Activated CD8-positive, alpha-beta memory T cell treated with anti-CD3 and anti-CD28 coated beads for 4 hours (primary cell): ENCODE results near the gene WHAMM.
"Not testable (repeated sequence)": the region's sequence is repeated elsewhere in the genome, so short reads cannot be mapped to it uniquely, and the experiment has no call there.

ENCODE experiments used
- DNase-seq, 2 donors: peaks; one replicate each; pipeline ENCODE4 v3.0.0-alpha.2; 2020; ENCODE audit warnings: low read depth in 2 of 2

Gene WHAMM, protein sequence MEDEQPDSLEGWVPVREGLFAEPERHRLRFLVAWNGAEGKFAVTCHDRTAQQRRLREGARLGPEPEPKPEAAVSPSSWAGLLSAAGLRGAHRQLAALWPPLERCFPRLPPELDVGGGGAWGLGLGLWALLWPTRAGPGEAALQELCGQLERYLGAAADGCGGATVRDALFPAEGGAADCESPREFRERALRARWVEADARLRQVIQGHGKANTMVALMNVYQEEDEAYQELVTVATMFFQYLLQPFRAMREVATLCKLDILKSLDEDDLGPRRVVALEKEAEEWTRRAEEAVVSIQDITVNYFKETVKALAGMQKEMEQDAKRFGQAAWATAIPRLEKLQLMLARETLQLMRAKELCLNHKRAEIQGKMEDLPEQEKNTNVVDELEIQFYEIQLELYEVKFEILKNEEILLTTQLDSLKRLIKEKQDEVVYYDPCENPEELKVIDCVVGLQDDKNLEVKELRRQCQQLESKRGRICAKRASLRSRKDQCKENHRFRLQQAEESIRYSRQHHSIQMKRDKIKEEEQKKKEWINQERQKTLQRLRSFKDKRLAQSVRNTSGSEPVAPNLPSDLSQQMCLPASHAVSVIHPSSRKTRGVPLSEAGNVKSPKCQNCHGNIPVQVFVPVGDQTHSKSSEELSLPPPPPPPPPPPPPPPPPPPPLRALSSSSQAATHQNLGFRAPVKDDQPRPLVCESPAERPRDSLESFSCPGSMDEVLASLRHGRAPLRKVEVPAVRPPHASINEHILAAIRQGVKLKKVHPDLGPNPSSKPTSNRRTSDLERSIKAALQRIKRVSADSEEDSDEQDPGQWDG

DNA sequence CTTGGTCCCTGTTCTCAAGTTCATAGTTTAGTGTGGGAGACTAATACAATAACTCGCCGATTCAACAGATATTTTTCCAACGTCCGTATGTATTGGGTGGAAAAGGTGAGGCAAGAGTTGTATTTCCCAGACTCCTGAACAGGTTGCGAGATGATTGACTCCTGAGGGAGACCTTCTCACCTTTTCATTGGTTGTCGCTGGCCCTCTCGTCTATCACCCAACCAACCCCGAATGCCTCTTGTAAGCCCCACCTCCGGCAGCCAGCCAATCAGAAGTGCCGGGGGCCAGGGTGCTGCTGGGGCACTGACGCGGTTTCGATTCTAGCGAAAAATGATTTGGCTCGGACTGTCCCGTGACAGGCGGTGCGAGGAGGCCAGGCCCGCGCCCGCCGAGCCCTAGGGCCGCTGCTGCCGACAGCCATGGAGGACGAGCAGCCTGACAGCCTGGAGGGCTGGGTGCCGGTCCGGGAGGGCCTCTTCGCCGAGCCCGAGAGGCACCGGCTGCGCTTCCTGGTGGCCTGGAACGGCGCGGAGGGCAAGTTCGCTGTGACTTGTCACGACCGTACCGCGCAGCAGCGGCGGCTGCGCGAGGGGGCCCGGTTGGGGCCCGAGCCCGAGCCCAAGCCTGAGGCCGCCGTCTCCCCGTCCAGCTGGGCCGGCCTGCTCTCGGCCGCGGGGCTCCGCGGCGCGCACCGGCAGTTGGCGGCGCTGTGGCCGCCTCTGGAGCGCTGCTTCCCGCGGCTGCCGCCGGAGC is at the start of gene WHAMM:
Gene WHAMM, plus strand, starts transcription at position 321 of the 753 bp plus-strand sequence. Its CDS starts 99 bp downstream, at position 420.
- peak; percentile 87 to 92 for DNase-seq

DNA sequence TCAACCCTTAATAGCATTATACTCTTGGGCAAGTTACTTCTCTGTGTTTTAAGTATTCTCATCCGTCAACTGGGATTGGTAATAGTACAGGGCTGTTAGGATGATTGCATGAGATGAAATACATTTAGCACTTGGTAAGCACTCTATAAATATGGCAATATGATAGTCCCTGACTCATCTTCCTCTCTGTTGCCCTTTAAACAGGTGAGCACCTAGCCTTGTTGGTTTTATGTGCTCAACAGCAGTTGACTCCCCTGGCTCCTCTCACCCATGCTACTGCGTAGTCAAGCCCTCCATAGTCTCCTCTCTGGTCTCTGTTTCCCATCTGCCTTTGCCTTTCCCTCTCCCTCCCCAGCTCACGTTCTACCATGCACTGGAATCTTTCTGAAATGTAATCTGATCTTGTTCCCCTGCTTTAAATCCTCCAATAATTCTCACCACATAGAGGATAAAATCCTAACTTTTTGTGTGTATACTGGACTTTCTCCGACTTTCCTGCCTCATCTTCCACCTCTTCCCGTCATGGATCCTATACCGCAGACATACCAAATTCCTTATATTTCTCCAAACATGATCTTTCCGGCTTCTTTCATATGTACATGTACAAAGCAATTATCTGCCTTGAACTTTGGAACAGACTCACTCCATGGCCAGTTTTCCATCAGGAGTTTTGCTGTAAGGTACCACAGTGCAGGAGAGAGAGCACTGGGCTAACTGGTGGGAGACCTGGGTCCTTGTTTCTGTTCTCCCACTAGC is 45.9 kb upstream of the WHAMM start:
- no peak for DNase-seq

DNA sequence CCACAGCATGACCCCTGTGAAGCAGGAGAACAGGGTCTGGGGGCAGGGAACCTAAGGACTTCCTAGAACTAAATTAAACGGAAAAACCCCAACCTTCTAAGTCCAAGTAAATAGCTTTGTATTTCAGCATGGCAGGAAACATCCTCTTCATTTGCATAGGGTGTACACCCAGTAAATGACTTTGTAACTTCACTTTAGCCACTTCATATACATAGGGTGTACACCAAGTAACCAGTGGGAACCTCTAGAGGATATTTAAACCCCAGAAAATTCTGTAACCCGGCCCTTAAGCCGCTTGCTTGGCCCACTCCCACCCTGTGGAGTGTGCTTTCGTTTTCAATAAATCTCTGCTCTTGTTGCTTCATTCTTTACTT is 45.3 kb upstream of the WHAMM start:
- DNase-seq: no peak

DNA sequence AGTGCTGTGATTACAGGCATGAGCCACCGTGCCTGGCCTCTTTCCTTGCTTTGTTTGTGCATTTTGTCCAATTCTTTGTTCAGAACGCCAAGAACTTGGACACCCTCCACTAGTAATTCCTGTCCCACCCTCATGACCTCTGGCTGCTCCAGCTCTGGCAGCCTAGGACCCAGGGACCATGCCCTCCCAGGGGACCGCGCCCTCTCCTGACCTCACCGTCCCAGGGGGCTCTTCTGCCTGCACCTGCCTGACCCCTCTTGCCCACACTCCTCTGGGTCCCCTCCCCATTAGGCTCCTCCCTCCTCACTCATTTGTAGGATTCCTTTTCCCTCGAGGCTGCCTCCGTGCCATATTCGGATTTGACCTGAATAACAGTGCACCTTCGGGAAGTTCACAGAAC is 44.7 kb upstream of the WHAMM start:
- DNase-seq: no peak

DNA sequence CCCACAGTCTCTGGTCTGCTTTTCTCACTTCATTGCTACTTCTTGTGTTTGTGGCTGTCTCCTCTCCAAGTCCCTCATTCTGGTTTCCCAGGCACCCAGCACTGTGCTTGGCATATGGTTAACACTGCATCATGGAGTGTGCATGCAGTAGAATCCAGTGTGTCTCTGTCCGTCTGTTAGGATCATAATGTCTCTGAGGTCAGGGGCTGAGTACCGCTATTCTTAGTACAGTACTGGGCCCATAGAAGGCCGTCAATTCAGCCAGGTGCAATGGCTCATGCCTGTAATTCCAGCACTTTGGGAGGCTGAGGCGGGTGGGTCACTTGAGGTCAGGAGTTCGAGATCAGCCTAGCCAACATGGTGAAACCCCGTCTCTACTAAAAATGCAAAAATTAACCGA is 43.2 kb upstream of the WHAMM start:
- not testable (repeated sequence) for DNase-seq

DNA sequence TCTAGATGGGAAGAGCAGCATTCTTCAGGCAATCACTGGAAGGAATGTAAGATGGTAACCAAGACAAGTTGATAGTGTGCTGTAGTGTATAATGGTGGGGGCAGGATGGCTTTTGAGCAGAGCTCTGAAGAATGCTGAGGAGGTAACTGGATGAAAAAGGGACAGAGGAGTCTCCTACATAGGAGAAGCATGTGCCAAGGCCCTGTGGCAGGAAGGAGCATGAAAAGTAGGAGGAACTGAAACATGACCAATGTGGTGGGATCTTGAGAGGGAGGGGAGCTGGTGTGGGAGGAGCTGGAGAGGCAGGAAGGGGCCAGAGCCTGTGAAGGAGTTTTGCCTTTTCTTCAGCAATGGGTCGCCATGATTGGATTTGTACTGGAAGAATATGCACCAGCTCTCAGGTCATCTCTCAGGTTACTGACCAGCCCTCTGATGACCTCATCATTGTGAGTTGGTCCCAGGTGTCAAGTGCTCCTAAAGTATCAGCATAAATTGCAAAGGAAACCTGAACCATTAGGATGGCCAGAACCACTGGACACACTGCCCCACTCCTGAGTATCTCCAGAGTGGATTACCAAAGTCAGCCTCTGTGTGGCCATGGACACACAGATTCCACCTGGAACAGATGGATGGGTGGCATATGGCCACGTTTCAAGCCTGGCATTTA is 42.1 kb upstream of the WHAMM start:
- DNase-seq: no peak

DNA sequence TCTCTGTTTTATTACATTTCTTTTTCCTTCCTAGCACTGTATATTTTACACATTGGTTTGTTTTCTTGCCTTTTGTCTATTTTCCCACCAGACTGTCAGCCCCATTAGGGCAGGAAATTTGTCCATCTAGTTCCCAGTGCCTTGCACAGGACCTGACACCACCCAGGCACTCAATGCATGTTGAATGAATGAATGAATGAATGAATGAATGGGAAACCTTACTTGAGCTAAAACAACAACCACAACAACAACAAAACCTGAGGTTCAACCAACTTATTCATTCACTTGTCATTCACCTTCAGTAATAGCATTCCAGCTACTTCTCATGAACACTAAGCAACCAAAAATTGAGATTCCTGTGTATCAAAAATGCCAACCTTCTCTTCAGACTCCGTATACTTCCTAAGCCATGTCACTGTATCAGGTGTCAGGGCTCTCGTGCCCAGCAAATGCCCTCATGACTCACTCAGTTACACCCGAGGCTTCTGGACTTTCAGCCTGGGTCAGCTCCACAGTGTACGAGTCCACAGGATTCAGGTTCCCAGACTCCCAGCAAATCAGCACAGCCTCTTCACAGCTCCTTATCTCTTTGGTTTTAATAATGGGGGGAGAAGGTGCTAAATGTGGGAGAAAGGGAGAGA is 40.9 kb upstream of the WHAMM start:
- DNase-seq: no peak

DNA sequence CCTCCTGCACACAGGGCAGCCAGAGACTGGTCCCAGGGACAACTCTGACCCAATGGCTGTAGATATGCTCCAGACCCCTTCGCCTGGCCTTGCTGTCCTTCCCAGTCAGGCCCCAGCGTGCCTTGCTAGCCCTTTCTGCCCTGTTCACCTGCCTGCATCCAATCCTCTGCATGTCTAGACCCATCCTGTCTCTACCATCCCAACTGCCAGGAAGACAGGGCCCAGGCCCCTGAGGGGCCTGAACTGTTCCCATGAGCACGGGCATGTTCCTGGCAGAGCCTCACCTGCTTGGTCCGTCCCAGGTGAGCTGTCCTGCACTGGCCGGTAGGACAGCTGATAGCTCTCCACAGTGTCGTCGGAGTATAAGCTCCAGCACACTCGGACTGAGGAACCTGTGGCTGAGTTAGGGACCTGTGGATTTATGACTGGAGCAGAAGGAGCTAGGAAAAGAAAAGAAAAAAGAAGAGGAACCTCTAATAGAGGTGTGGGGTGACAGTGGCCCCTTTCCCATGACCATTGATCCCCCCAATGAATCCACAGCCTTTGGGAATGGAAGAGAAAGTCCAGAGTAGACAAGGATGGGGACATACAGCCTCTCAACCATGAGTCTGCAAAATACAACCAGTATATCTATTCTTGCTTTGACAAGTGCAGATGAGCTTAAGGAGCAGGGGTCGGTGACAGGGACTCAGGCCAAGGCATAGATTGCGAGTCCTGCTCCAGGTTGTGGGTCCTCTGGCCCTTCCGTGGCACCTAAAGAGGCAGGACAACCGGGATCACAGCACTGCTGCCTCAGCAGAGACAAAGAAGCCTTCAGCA is 37.4 kb upstream of the WHAMM start:
- no peak for DNase-seq

DNA sequence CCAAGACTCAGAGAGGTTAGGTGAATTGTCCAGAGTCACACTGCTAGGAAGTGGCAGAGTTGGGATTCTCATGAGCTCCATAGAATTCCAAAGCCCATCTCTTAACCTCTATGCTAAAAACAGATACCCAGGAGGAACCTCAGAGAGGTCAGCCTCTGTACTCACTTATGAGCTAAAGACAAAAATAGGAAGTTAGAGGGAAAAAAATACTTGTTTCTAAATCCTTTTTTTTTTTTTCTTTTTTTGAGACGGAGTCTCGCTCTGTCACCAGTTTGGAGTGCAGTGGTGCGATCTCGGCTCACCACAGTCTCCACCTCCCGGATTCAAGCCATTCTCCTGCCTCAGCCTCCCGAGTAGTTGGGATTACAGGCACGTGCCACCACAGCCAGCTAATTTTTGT is 34.9 kb upstream of the WHAMM start:
- no peak for DNase-seq

DNA sequence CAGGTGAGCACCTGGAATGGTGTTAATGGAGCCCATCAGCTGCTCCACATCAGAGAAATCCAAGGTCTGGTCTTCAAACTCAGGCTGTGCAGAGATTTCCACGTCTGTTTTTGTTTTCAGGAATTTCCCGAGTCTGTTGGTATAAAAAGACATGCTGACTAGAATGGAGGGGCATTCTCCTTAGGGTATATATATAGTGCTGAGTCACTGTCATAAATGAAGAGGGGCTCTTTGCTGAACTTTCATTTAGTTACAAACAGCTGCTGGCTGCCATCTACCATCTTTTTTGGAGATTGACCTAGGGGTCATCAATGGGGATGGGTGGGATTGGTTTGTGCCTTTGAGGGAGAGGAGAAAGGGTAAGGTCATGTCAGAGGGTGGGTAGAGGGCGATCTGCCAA is 30.7 kb upstream of the WHAMM start:
- no peak for DNase-seq

DNA sequence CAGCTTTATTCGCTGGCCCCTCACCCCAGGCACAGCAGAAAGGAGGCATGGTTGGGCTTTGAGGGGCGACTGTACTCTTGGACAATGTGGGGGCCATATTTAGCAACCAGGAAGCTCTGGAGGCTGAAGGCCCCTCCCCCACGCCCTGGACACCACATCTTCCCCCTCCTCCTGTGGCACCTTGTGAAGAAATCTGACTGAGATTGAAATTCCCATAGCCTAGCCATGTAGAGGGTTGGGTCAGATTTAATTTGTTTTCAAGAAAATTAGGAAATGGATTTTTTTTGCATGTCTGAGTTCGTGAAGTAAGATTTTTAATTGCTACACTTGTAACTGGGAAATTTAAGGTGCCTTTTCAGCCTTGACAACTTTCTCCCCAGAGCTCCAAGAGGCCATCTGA is 28.1 kb upstream of the WHAMM start:
- DNase-seq: no peak

DNA sequence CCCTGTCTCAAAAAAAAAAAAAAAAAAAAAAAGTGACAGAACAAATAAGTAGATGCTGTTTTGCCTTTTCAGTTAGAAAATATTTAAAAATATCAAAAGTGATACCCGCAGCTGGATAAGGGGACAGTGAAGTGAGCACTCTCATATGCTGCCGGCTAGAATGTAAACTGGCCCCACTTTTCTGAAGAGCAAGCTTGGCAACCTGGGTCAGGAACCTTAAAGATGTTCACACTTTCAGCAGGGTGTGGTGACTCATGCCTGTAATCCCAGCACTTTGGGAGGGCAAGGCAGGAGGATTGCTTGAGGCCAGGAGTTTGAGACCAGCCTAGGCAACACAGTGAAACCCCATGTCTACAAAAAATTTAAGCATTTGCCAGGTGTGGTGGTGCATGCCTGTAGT is 20.9 kb upstream of the WHAMM start:
- DNase-seq: no peak

DNA sequence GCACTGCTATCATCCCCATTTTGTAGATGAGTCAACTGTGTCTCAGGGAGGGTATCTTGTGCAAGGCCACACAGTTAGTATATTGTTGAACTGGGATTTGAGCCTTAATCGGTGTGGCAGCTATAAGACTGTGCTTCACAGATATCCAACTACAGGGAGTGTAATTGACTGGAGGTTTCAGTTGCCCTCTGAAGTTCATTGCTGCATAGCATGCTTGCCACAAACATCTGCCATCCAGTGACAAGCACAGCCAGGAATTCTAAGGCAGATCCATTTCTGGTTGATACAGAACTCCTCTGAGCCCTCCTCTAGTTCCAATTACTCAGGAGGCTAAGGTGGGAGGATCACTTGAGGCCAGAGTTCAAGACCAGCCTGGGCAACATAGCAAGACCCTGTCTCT is 19.9 kb upstream of the WHAMM start:
- no peak for DNase-seq

DNA sequence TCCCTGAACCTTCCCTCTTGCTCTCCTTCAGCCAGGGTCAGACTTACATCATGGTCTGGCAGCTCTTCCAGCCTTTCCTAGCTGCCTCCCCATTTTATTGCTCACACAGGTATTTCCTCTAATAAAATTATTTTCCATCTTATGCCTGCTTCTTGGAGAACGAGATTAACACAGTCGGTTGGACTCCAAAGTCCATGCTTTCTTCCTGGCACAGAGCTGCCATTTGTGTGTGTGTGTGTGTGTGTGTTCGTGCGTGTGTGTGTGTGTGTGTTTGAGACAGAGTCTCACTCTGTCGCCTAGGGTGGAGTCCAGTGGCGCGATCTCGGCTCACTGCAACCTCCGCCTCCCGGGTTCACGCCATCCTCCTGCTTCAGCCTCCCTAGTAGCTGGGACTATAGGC is 19.1 kb upstream of the WHAMM start:
- no peak for DNase-seq

DNA sequence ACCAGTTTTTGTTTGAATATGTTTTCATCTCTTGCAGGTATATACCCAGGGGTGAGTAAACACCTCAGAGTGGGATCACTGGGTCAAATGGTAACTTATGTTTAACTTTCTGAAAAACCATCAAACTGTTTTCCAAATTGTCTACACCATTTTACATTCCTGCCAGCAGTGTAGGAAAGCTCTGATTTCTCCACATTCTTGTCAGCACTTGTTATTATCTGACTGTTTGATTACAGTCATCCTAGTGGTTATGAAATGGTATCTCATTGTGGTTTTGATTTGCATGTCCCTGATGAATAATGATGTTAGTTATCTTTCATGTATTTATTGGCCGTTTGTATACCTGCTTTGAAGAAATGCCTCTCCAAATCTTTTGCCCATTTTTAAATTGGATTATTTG is 17.4 kb upstream of the WHAMM start:
- DNase-seq: no peak

DNA sequence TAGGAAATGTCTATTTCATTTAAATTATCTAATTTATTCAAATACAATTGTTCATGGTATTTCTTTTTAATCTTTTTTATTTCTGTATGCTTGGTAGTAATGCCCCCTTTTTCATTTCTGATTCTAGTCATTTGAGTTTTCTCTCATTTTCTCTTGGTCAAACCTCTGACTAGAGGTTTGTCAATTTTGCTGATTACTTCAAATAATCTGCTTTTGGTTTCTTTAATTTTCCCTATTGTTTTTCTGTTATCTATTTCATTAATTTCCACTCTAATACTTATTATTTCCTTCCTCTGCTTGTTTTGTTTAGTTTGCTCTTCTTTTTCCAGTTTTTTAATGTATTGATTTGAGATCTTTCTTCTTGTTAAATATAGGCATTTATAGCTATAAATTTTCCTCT is 15.7 kb upstream of the WHAMM start:
- DNase-seq: no peak

DNA sequence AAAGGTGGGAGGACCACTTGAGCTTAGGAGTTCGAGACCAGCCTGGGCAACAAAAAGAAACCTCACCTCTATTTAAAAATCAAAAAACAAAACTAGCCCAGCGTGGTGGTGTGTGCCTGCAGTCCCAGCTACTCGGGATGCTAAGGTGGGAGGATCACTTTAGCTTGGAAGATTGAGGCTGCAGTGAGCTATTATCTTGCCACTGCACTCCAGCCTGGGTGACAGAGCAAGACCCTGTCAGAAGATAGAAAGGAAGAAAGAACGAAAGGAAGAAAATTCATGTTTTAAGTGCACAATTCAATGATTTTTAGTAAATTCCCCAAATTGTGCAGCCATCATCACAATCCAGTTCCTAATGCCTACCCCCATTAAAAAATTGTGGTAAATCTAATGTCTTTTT is 11.3 kb upstream of the WHAMM start:
- DNase-seq: no peak

DNA sequence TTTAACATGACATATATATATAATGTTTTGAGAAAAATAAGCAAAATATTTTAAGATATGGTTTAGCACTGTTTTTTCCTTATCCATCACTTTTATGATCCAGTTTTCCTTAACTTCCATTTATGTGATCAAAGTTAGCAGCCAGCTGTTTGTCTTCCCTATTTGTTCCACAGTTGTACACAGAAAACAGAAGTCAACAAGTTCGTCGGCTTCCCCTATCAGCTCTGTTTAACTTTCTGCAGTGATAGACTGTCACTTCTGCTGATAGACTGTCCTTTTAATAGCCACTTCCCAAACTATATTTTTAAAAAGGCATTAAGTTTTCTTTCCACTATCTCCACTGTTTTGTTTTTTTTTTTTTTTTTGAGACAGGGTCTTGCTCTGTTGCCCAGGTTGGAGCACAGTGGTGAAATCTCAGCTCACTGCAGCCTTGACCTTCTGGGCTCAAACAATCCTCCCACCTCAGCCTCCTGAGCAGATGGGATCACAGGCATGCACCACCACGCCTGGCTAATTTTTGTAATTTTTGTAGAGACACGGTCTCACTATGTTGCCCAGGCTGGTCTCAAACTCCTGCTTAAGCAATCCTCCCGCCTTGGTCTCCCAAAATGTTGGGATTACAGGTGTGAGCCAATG is 10.8 kb upstream of the WHAMM start:
- DNase-seq: no peak

DNA sequence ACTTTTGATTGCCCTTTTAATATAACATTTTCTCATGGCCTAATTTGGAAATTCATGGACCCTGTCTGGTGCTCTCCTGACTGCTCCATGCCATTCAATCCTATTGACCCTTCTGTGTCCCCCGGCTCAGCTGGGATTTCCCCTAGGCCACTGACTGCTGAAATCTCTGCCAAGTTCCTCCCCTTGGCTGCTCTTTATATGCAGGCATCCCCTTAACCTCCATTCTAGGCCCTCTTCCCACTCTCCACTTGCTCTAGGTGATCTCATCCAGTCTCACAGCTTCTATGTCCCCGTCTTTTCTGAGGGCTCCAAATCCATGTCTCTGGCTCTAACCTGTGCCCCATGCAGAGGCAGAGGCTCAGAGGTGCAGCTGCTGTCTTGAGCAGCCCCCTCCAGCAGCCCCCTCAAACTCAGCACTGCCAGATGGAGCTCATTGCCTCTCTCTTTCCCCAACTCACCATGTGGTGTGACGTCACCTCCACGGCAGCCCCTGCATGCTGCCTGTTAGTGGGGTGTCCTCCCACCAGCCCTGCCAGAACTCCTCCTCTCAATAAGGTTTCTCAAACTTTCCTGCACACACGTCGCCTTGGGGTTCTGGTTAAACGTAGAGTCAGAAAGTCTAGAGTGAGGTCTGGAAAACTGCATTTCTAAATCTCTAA is 10.1 kb upstream of the WHAMM start:
- no peak for DNase-seq
